Measurements from ENCODE around the gene DDX20.
A peak's percentile ranks its signal among the peaks of the same experiment; 100 is the strongest.

DDX20 gene

GRCh38 chr1:111755331-111756123 is at the start of gene DDX20:
TSS of gene DDX20 (plus strand) at chr1:111755901. CDS start at chr1:111755925, 24 bp downstream.
- peak; percentile 87 to 93 for DNase-seq

GRCh38 chr1:111706921-111707320 is 48.8 kb upstream of the DDX20 start:
- no peak for DNase-seq

GRCh38 chr1:111707906-111708305 is 47.8 kb upstream of the DDX20 start:
- no peak for DNase-seq

- DNase-seq = no peak
Observed at GRCh38 chr1:111709986-111710385, 45.7 kb upstream of the DDX20 start.

GRCh38 chr1:111716333-111716732 is 39.4 kb upstream of the DDX20 start:
- DNase-seq = no peak

- DNase-seq = no peak
Observed at GRCh38 chr1:111717450-111717849, 38.3 kb upstream of the DDX20 start.

GRCh38 chr1:111719135-111719534 is 36.6 kb upstream of the DDX20 start:
- no peak for DNase-seq

- no peak for DNase-seq
Observed at GRCh38 chr1:111719674-111720132, 36.0 kb upstream of the DDX20 start.

GRCh38 chr1:111720274-111720976 is 35.3 kb upstream of the DDX20 start:
- DNase-seq = no peak

GRCh38 chr1:111720977-111721786 is 34.5 kb upstream of the DDX20 start:
- DNase-seq = no peak

- no peak for DNase-seq
Observed at GRCh38 chr1:111723091-111723806, 32.5 kb upstream of the DDX20 start.

GRCh38 chr1:111723871-111724270 is 31.8 kb upstream of the DDX20 start:
- no peak for DNase-seq

- DNase-seq = no peak
Observed at GRCh38 chr1:111725192-111725591, 30.5 kb upstream of the DDX20 start.

GRCh38 chr1:111727056-111727455 is 28.6 kb upstream of the DDX20 start:
- no peak for DNase-seq

- no peak for DNase-seq
Observed at GRCh38 chr1:111729271-111729921, 26.3 kb upstream of the DDX20 start.

GRCh38 chr1:111729946-111730681 is 25.6 kb upstream of the DDX20 start:
- no peak for DNase-seq

GRCh38 chr1:111730706-111731105 is 25.0 kb upstream of the DDX20 start:
- no peak for DNase-seq

- no peak for DNase-seq
Observed at GRCh38 chr1:111731956-111732355, 23.7 kb upstream of the DDX20 start.

GRCh38 chr1:111732718-111733117 is 23.0 kb upstream of the DDX20 start:
- no peak for DNase-seq

GRCh38 chr1:111733183-111733991 is 22.3 kb upstream of the DDX20 start:
- no peak for DNase-seq

- DNase-seq = no peak
Observed at GRCh38 chr1:111733992-111734341, 21.7 kb upstream of the DDX20 start.
